Measurements from ENCODE around the gene CHCHD10.
A peak's percentile ranks its signal among the peaks of the same experiment; 100 is the strongest.

Gene CHCHD10

GRCh38 chr22:23769321-23769965, 1.7 kb upstream of the CHCHD10 start:
- DNase-seq = no peak

GRCh38 chr22:23767303-23767672, 484 bp downstream of the CHCHD10 start:
- no peak for DNase-seq

- no peak for DNase-seq
Observed at GRCh38 chr22:23764899-23765881, 2.6 kb downstream of the CHCHD10 start.

GRCh38 chr22:23763954-23764353, 3.8 kb downstream of the CHCHD10 start:
- DNase-seq = no peak

GRCh38 chr22:23763579-23763945, 4.2 kb downstream of the CHCHD10 start:
- DNase-seq = peak in 3 of 5 experiments; percentile 23 to 33 (median 26)

GRCh38 chr22:23762842-23763578, 4.8 kb downstream of the CHCHD10 start, which contains the start of gene C22orf15:
Gene C22orf15 (plus strand): TSS chr22:23762990. CDS start chr22:23763307, 317 bp downstream.
- DNase-seq = no peak

- DNase-seq = no peak
Observed at GRCh38 chr22:23760056-23760455, 7.7 kb downstream of the CHCHD10 start.

- DNase-seq = no peak
Observed at GRCh38 chr22:23759566-23759965, 8.2 kb downstream of the CHCHD10 start.

- DNase-seq = no peak
Observed at GRCh38 chr22:23756891-23757290, 10.9 kb downstream of the CHCHD10 start.

- no peak for DNase-seq
Observed at GRCh38 chr22:23755711-23756110, 12.1 kb downstream of the CHCHD10 start.

GRCh38 chr22:23754980-23755636, 12.7 kb downstream of the CHCHD10 start:
- DNase-seq = no peak

- no peak for DNase-seq
Observed at GRCh38 chr22:23754220-23754919, 13.4 kb downstream of the CHCHD10 start, which contains the start of gene VPREB3. Gene VPREB3 (minus strand): TSS chr22:23754425. CDS start chr22:23754363, 62 bp downstream.

- DNase-seq = no peak
Observed at GRCh38 chr22:23753385-23753784, 14.4 kb downstream of the CHCHD10 start.

- no peak for DNase-seq
Observed at GRCh38 chr22:23752750-23753149, 15.0 kb downstream of the CHCHD10 start.

- DNase-seq = no peak
Observed at GRCh38 chr22:23752090-23752691, 15.6 kb downstream of the CHCHD10 start.

- DNase-seq = no peak
Observed at GRCh38 chr22:23751441-23751996, 16.3 kb downstream of the CHCHD10 start.

GRCh38 chr22:23750714-23751440, 16.9 kb downstream of the CHCHD10 start, which contains the start of gene ZNF70:
Gene ZNF70 (minus strand): TSS chr22:23751112. CDS start chr22:23745140, 5,972 bp downstream.
- DNase-seq = peak; percentile 67 to 91 (median 77)

GRCh38 chr22:23750367-23750713, 17.4 kb downstream of the CHCHD10 start:
- no peak for DNase-seq

- no peak for DNase-seq
Observed at GRCh38 chr22:23749841-23750301, 17.9 kb downstream of the CHCHD10 start.

GRCh38 chr22:23745791-23746190, 22.0 kb downstream of the CHCHD10 start:
- no peak for DNase-seq

Measured in T-helper 2 cell (primary cell).